ENCODE results near the gene GTPBP4.
"Not testable (repeated sequence)": the region's sequence is repeated elsewhere in the genome, so short reads cannot be mapped to it uniquely, and the experiment has no call there.

Gene GTPBP4

DNA sequence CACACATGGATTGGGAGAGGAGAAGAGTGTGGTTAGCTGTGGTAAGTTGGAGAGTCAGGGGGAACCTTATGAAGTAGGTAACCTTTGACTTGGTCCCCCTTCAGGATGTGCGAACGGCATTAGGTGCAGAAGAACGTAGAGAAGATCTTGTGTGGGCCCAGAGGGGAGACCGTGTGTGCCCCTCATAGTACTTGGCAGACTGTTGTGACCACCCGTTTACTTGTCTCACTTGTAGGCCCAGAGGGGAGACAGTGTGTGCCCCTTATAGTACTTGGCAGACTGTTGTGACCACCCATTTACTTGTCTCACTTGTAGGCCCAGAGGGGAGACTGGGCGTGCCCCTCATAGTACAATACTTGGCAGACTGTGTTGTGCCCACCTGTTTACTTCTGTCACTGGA, 2.6 kb downstream of the GTPBP4 start:
- no peak for TF ChIP-seq ZNF274 (IDR thresholded peaks at IDR 0.05; ENCODE audit: low read depth, low read length)
- H3K4me3 ChIP-seq (ENCODE audit: low read length) = no peak overlapping the region

DNA sequence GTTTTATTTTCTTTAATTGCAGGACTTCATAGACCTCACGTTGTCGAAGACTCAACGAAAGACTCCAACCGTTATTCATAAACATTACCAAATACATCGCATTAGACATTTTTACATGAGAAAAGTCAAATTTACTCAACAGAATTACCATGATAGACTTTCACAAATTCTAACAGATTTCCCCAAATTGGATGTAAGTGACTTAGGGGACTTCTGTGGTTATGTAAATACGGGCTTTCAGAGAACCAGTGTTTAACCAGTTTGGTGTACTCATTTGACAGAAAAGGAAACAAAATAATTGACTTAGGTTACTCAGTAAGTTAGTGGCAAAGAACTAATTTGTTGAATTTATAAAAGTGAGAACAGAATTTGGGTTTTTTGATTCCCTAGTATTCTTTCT, 4.2 kb downstream of the GTPBP4 start:
- H3K4me3 ChIP-seq (ENCODE audit: low read length) = no peak overlapping the region
- TF ChIP-seq ZNF274 (IDR thresholded peaks at IDR 0.05; ENCODE audit: low read depth, low read length) = no peak

- H3K4me3 ChIP-seq (ENCODE audit: low read length) = no peak overlapping the region
- TF ChIP-seq ZNF274 (IDR thresholded peaks at IDR 0.05; ENCODE audit: low read depth, low read length) = no peak
Measured at GRCh38 chr10:992871-993270, 4.6 kb downstream of the GTPBP4 start.

GRCh38 chr10:994836-995558, 6.8 kb downstream of the GTPBP4 start:
- TF ChIP-seq ZNF274 (IDR thresholded peaks at IDR 0.05; ENCODE audit: low read depth, low read length) = no peak
- no peak overlapping the region for H3K4me3 ChIP-seq (ENCODE audit: low read length)

DNA sequence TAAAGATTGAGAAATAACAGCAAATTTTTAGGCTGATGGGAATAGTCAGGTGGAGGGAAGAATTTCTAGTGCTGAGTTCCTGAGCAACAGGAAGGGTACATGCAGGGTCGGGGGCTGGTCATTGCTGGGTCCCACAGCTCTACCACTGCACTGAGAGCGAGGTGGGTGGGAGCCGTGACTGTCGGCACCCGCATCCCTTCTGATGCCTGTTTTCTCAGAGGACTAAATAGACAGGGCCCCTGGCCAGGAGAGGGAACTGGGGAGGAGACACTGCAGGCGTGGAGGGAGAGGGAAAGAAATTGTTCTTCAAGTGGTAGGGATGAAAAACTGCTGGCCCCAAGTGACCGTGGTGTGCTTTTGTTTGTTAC, 7.3 kb downstream of the GTPBP4 start:
- H3K4me3 ChIP-seq (ENCODE audit: low read length) = no peak overlapping the region
- no peak for TF ChIP-seq ZNF274 (IDR thresholded peaks at IDR 0.05; ENCODE audit: low read depth, low read length)

- TF ChIP-seq ZNF274 (IDR thresholded peaks at IDR 0.05; ENCODE audit: low read depth, low read length) = no peak
Measured at GRCh38 chr10:996031-996430, 7.8 kb downstream of the GTPBP4 start.

GRCh38 chr10:997266-998022, 9.2 kb downstream of the GTPBP4 start:
- no peak for TF ChIP-seq ZNF274 (IDR thresholded peaks at IDR 0.05; ENCODE audit: low read depth, low read length)
- H3K4me3 ChIP-seq (ENCODE audit: low read length) = no peak overlapping the region

More at GRCh38 chr10:996031-996430, 7.8 kb downstream of the GTPBP4 start:
- H3K4me3 ChIP-seq (ENCODE audit: low read length) = no peak overlapping the region

GRCh38 chr10:1002425-1003006, 14.3 kb downstream of the GTPBP4 start:
- TF ChIP-seq ZNF274 (IDR thresholded peaks at IDR 0.05; ENCODE audit: low read depth, low read length) = no peak
- H3K4me3 ChIP-seq (ENCODE audit: low read length) = no peak overlapping the region

DNA sequence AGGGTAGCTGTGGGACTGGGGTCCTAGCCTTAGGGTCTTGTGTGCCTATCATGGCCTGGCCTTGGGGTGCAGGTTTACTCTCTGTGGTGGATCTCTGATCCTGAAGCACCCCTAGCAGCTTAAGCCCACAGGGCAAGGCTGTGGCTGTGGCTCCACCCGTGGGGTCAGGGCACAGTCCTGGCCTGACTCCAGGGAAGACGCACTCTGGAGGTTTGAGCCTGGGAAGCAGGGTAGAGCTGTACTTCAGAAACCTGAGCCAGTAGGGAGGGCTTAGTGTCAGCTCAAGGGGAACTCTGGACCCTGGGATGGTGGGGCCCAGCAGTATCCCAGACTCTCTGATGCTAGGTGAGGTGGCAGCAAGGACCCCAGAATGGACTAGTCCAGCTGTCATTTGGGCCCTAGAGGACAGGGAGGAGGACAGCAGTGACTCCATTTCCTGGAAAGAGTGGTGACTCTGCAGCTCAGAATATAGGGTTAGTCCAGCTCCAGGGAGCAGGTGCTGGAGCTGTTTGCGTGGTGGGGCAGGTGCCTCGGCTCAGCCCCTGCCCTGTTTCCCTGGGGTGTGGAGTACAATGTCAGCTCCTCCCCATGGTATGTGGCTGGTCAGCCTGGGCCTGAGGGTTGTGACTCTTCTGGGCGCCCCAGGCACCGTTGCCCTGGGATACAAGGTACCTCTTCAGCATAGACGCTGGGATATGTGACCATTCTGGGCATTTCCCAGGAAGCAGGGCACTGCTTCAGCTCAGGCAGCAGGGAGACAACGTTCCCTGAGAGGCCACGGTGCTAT, 15.8 kb downstream of the GTPBP4 start:
- TF ChIP-seq ZNF274 (IDR thresholded peaks at IDR 0.05; ENCODE audit: low read depth, low read length) = no peak
- no peak overlapping the region for H3K4me3 ChIP-seq (ENCODE audit: low read length)

DNA sequence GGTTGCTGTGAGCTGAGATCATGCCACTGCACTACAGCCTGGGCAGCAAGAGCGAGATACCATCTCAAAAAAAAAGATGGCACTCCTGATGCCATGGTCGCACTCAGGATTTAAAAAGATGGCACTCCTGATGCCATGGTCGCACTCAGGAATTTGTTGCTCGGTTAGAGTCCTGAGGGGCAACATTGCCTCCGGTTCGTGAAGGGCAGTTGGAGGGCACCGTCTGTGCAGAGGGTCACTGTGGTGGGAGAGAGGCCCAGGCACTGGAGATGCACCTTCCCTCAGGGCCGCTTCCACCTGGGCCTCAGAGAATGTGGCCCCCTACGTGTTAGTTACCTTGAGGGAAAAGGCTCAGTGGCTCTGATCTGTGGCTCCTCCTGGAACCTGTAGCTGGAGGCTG, 18.3 kb downstream of the GTPBP4 start:
- no peak overlapping the region for H3K4me3 ChIP-seq (ENCODE audit: low read length)
- TF ChIP-seq ZNF274 (IDR thresholded peaks at IDR 0.05; ENCODE audit: low read depth, low read length) = no peak

DNA sequence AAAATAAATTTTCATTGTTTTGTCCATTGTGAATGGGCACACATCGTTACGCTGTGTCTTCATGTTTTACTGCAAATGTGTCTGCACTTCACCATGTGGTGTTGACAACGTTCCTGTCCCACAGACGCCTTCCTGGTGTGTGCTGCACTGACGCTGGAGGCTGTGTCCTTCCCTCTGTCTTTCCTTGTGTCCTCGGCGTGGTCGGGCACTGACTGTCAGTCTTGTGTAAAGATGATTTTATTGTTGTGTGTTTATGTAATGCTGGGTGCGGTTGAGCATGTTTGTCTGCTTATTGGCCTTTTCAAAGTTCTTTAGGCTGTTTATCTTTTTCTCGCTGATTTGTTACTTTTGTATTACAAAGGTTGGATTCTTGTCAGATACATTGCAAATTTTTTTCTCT, 19.3 kb downstream of the GTPBP4 start:
- TF ChIP-seq ZNF274 (IDR thresholded peaks at IDR 0.05; ENCODE audit: low read depth, low read length) = no peak
- no peak overlapping the region for H3K4me3 ChIP-seq (ENCODE audit: low read length)

DNA sequence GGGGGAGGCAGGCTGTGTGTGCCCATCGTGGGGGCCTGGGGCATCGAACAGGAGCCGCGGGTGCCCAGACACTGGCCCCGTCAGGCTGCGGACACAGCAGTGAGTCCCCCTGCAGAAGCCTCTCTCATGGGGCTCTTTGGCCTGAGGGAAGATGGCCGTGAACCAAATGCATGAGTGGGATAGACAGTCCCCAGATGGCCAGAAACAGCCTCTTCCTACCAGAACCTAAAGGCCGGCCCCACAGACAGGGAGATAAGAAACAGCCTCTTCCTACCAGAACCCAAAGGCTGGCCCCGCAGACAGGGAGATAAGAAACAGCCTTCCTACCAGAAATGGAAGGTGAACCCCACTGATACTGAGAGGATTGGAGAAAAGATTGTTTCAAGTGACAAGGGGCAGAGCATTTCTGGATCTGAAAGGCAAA, 20.8 kb downstream of the GTPBP4 start:
- H3K4me3 ChIP-seq (ENCODE audit: low read length) = no peak overlapping the region
- TF ChIP-seq ZNF274 (IDR thresholded peaks at IDR 0.05; ENCODE audit: low read depth, low read length) = no peak

- not testable (repeated sequence) for H3K4me3 ChIP-seq (ENCODE audit: low read length)
Measured at GRCh38 chr10:1009947-1010346, 21.7 kb downstream of the GTPBP4 start.

GRCh38 chr10:1010703-1011102, 22.5 kb downstream of the GTPBP4 start:
- no peak overlapping the region for H3K4me3 ChIP-seq (ENCODE audit: low read length)
- TF ChIP-seq ZNF274 (IDR thresholded peaks at IDR 0.05; ENCODE audit: low read depth, low read length) = no peak
